ENCODE results near the gene COPZ2. TPM values are rescaled to one million over a fixed set of nuclear protein-coding genes. Genes with fewer than 3 reads are reported as not detected.

Gene COPZ2
- total RNA-seq, 1 experiment from 2014 or later: not detected

DNA sequence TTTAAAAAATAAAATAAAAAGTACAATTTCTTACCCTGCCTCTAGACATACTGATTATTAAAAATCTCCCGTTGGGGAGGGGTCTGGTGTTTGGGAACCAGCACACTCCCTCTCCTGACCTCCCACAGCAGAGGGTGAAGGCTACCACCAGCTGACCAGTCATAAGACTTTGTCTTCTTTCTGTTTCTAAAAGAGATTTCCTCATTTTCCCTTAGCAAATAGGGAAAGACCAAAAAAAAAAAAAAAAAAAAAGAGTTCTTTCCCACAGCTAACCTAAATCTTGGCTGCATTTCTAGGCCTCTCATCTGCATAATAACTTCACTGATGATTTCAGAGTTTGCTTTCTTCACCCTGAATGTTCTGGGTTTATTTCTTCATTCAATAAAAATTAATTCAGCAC, 36.4 kb downstream of the COPZ2 start:
- CTCF ChIA-PET: interaction anchor here (1.2 to 2.7 kb wide), 3 partner anchors 17 to 54 kb away, joined by 3 to 11 read pairs (median 10); partner anchors contain the start of gene CDK5RAP3

More for the DNA sequence above, 36.4 kb downstream of the COPZ2 start:
- intact Hi-C loops (cut with micrococcal nuclease): no loop called here
- H3K9me3 ChIP-seq (ENCODE audit: control insufficient read depth in 1 of 2, insufficient read depth in 1 of 2, low read depth in 1 of 2, low read length in 2 of 2): no peaks in the 10 kb centered on the region
- ChIA-PET RAD21 (ENCODE audit: low non-redundant PET in 1 of 2, low total read pairs in 2 of 2, uncharacterized antibody in 2 of 2, unreplicated experiment in 2 of 2) (no interaction called here), POLR2A (interaction anchor here (1.4 kb wide), 1 partner anchor 106 kb away, joined by 5 read pairs; no protein-coding TSS in a partner anchor)
- DNase-seq (ENCODE audit: low read depth, low spot score): no peak
- no peaks in the 10 kb centered on the region for H3K27me3 ChIP-seq (ENCODE audit: insufficient read depth, low read length)
- H3K79me2 ChIP-seq (ENCODE audit: insufficient read depth, low read length): no peaks in the 10 kb centered on the region
- H3K9me2 ChIP-seq (ENCODE audit: insufficient read depth): no peaks in the 10 kb centered on the region
- TF ChIP-seq SRF (IDR thresholded peaks at IDR 0.05; ENCODE audit: low read depth): no peak
- no peak for TF ChIP-seq TCF7L2 (IDR thresholded peaks at IDR 0.05; ENCODE audit: borderline replicate concordance, extremely low read depth, insufficient read depth, insufficient read length)
- no peak for TF ChIP-seq POLR2AphosphoS5 (IDR thresholded peaks at IDR 0.05; ENCODE audit: low read depth, low read length)
- TF ChIP-seq, protein P1, sequence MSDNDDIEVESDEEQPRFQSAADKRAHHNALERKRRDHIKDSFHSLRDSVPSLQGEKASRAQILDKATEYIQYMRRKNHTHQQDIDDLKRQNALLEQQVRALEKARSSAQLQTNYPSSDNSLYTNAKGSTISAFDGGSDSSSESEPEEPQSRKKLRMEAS (IDR thresholded peaks at IDR 0.05): no peak
- TF ChIP-seq, protein P2, sequence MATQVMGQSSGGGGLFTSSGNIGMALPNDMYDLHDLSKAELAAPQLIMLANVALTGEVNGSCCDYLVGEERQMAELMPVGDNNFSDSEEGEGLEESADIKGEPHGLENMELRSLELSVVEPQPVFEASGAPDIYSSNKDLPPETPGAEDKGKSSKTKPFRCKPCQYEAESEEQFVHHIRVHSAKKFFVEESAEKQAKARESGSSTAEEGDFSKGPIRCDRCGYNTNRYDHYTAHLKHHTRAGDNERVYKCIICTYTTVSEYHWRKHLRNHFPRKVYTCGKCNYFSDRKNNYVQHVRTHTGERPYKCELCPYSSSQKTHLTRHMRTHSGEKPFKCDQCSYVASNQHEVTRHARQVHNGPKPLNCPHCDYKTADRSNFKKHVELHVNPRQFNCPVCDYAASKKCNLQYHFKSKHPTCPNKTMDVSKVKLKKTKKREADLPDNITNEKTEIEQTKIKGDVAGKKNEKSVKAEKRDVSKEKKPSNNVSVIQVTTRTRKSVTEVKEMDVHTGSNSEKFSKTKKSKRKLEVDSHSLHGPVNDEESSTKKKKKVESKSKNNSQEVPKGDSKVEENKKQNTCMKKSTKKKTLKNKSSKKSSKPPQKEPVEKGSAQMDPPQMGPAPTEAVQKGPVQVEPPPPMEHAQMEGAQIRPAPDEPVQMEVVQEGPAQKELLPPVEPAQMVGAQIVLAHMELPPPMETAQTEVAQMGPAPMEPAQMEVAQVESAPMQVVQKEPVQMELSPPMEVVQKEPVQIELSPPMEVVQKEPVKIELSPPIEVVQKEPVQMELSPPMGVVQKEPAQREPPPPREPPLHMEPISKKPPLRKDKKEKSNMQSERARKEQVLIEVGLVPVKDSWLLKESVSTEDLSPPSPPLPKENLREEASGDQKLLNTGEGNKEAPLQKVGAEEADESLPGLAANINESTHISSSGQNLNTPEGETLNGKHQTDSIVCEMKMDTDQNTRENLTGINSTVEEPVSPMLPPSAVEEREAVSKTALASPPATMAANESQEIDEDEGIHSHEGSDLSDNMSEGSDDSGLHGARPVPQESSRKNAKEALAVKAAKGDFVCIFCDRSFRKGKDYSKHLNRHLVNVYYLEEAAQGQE (IDR thresholded peaks at IDR 0.05; ENCODE audit: low read depth): no peak
- TF ChIP-seq EZH2phosphoT487 (IDR thresholded peaks at IDR 0.05; ENCODE audit: borderline replicate concordance): no peak
- TF ChIP-seq FOSL1 (IDR thresholded peaks at IDR 0.05; ENCODE audit: low read depth): no peak
- TF ChIP-seq EZH2 (IDR thresholded peaks at IDR 0.05): no peak
- no peak for TF ChIP-seq YY1 (IDR thresholded peaks at IDR 0.05; ENCODE audit: extremely low read depth, insufficient replicate concordance, low read depth, low read length)
- no peak for TF ChIP-seq CEBPB (IDR thresholded peaks at IDR 0.05; ENCODE audit: low read depth)
- no peak for TF ChIP-seq SP1 (IDR thresholded peaks at IDR 0.05; ENCODE audit: low read depth)
- no peak for TF ChIP-seq EGR1 (IDR thresholded peaks at IDR 0.05; ENCODE audit: low read depth)
- TF ChIP-seq, protein P3, sequence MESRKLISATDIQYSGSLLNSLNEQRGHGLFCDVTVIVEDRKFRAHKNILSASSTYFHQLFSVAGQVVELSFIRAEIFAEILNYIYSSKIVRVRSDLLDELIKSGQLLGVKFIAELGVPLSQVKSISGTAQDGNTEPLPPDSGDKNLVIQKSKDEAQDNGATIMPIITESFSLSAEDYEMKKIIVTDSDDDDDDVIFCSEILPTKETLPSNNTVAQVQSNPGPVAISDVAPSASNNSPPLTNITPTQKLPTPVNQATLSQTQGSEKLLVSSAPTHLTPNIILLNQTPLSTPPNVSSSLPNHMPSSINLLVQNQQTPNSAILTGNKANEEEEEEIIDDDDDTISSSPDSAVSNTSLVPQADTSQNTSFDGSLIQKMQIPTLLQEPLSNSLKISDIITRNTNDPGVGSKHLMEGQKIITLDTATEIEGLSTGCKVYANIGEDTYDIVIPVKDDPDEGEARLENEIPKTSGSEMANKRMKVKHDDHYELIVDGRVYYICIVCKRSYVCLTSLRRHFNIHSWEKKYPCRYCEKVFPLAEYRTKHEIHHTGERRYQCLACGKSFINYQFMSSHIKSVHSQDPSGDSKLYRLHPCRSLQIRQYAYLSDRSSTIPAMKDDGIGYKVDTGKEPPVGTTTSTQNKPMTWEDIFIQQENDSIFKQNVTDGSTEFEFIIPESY (IDR thresholded peaks at IDR 0.05; ENCODE audit: extremely low read depth, insufficient replicate concordance, low read length): no peak
- H3K36me3 ChIP-seq (ENCODE audit: control insufficient read depth in 1 of 2, insufficient read depth in 2 of 2, low read length in 2 of 2): no peaks in the 10 kb centered on the region
- no peak overlapping the region for H2AFZ ChIP-seq (ENCODE audit: low read depth, low read length, poor library complexity, severe bottlenecking)
- no peak overlapping the region for H3K4me2 ChIP-seq (ENCODE audit: low read length)
- H3K4me1 ChIP-seq (ENCODE audit: control insufficient read depth in 1 of 2, insufficient read depth in 2 of 2, low read length in 2 of 2): peaks cover 15 to 41% of the 10 kb centered on the region in 2 experiments
- H3K9ac ChIP-seq (ENCODE audit: low read length): no peak overlapping the region
- H4K20me1 ChIP-seq (ENCODE audit: insufficient read depth): no peaks in the 10 kb centered on the region
- no peak overlapping the region for H3K4me3 ChIP-seq (replicated peaks in 1 of 2; ENCODE audit: low read depth in 1 of 2, low read length in 2 of 2)
- no peak overlapping the region for H3K27ac ChIP-seq (ENCODE audit: low read depth, low read length)
- ATAC-seq: no peak
- BruUV-seq (replicated peaks): no TSS peak

All from HCT116 (cell line).